NCI-H524 treated with DMSO at 0.1 percent for 48 hours (cell line): ENCODE data around the gene NELL2.

Experiments used
- DNase-seq: peaks from one replicate; lab custom pipeline; 2025; lab: John Stamatoyannopoulos, UW

The NELL2 gene

DNA sequence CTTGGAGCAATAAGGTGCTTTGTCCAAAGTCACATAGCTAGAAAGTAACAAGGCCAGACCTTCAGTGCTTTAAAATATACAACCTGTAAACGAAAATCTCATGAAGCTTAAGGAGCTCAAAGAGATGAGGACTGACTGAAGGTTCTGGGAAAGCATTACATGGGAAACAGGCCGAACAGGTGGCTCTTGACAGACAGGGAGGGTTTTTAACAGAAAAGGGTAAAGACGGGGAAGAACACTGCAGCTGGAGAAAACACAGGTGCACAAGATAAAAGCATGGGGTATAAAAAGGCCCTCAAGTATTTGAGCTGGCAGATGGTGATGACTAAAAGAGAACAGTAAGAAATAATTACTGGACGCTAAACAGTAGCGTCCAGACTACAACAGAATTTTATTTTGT lies 257.2 kb downstream of the NELL2 start:
- peak; percentile 85 for DNase-seq

DNA sequence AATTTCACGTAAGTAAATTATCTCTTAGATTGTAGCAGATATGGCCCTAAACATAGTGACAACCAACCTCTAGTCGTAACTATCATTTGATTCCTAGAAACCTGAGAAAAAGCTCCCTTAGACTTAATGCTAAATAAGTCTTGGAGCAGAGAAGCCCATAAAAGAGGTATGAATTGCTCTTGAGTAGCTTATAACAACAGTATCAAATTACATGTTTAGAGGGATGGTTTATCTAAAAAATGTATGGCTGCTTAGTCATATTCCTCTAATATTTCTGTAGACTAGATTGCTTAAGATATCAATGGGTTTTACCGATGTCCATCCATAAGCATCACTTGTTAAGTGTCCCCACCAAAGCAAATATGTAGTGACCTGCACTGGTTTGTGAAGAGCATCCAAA lies 259.7 kb downstream of the NELL2 start:
- no peak for DNase-seq

GRCh38 chr12:44611538-44611937 lies 264.6 kb downstream of the NELL2 start:
- DNase-seq, result no peak

GRCh38 chr12:44603701-44604100 lies 272.4 kb downstream of the NELL2 start:
- DNase-seq, result no peak

- no peak for DNase-seq
These were observed 283.5 kb downstream of the NELL2 start for GRCh38 chr12:44592626-44593025.

GRCh38 chr12:44589697-44590096 lies 286.4 kb downstream of the NELL2 start:
- DNase-seq, result peak; percentile 42

GRCh38 chr12:44588651-44589050 lies 287.5 kb downstream of the NELL2 start:
- no peak for DNase-seq

DNA sequence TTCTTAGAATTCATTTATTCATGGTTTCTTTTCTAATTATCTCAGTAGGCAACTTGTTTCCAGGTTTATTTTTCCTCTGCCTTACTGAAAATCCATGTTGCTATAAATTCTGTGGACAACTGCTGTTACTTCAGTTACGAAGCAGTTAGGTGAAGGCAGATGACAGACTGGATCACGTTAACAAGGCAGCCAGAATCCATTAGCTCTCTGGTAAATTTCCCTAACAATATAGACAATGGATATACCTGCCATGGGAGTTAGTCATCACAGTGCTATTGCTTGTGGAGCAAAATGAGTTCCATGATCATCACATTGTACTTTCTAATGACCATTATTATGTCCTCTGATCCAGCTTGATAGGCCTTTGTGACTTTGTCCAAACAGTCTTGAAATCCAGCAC lies 291.5 kb downstream of the NELL2 start:
- no peak for DNase-seq

DNA sequence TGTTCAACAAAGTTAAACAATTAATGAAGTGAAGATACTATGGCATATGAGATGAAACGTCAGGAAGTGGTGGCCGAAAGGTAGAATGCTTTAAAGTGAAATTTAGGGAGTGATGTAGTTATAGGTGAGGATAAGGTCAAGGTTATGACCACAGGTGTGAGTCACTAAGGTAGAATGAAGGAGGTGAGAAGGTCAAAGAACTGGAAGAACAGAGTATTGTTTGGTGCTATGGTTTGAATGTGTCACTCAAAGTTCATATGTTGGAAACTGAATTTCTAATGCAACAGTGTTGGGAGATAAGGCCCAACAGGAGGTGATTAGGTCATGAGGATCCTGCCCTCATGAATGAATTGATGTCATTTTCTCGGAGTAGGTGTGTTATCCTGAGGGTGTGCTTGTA lies 293.6 kb downstream of the NELL2 start:
- no peak for DNase-seq

- DNase-seq, result no peak
These were observed 294.4 kb downstream of the NELL2 start for GRCh38 chr12:44581642-44582242.

DNA sequence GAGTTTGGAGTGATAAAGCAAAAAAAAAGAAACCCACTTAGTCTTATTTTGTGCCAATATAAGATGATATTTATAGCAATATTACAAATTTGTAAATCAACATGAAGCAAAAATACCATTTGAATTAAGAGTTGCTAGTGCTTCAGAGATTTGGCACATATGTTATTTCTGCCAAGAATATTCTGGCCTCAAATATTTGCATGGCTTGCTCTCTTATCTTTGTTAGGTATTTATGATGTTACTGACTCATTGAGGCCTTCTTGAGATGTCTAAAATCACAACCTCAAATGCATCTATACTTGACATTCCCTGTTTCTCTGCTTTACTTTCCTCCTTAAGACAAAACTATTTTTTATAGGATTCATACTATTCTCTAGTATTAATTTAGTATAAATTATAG lies 301.5 kb downstream of the NELL2 start:
- no peak for DNase-seq

GRCh38 chr12:44573723-44574122 lies 302.4 kb downstream of the NELL2 start:
- no peak for DNase-seq

DNA sequence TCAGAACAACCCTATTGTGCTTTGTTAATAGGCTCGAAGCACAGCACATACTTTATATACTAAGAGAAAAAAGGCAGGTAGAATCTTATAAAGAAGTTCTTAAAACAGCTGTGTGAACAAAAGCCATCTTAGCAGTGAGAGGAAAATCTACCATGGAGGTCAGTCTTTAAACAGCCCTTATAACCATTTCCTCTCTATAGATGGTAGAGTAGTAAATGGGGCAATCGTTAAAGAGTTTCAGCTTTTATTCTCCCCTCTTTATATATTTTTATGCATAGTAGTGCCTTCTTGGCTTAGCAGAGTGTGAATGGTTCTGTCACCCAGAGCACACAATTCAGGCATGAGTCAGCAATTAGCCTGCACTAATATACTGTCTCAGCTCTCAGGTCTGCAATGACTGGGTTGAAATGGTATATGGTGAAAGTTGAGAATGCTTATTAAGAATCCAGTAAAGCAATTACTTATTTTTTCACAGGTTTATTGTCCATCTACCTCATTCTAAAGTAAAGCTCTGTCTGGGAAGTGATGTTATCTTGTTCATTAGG lies 305.0 kb downstream of the NELL2 start:
- DNase-seq, result no peak

GRCh38 chr12:44570036-44570583 lies 306.0 kb downstream of the NELL2 start:
- no peak for DNase-seq

DNA sequence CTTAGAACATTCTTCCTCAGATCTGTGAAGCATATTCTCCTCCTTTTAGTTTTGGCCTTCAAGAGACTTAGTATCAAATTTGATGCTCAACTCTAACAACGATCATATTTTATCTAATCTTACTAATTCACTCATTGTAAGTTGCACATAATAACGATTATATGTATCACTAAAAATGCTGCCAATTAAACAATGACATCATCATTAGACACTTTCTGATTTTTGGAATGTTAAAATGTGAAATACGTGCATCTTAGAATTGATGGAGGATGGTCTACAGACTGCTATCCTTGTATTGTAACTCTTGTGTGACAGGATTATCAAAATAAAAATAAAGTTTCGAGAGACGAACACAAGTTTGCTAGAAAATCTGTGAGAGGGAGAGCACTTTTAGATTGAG lies 311.0 kb downstream of the NELL2 start:
- no peak for DNase-seq

DNA sequence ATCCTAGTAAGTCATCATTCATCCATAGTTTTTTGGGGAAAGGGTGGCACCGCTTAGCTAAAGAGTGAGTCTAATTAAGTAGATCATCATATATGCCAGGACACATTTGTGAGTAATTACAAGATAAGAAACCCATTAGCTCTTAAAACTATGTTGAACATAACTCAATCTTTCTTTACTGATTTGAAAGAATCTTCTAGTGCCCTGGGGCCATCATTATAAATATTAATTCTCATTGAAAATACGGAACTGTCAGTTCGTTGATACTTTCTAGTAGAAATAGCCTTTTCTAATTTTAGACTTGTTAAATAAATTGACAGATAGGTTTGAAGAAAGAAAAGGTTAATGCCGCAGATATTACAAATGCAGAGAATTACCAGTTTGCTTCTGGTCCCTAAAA lies 312.6 kb downstream of the NELL2 start:
- no peak for DNase-seq

GRCh38 chr12:44558340-44559100 lies 317.6 kb downstream of the NELL2 start:
- DNase-seq, result no peak

DNA sequence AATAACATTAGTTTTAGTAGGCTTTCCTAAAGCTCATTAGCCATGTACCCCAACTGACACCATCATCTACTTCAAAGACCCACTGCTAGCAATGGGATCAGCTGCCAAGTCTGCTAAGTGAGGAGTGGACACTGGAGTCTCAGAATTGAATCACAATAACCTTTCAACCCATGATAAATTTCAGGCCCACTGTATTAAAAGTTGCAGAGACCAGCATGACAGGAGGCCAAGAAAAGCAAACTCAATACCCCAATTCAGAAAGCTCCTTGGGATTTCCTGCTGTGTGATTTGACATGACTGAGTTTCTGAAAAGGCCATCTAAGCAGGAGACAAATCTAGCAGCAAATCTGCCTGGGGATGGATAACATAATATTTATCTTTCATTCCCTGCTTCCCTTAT lies 320.7 kb downstream of the NELL2 start:
- no peak for DNase-seq

- DNase-seq, result no peak
These were observed 324.5 kb downstream of the NELL2 start for GRCh38 chr12:44551631-44552030.

DNA sequence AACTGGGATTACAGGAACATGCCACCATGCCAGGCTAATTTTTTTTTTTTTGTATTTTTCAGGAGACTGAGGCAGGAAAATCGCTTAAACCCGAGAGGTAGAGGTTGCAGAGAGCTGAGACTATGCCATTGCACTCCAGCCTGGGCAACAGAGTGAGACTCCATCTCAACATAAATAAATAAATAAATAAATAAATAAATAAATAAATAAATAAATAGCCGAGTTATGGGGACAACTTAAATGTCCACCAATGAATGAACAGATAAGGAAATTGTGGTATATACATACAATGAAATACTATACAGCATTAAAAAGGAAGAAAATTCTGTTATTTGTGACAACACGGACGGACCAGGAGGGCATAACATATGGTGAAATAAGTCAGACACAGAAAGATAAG lies 325.7 kb downstream of the NELL2 start:
- DNase-seq, result no peak

GRCh38 chr12:44546060-44546459 lies 330.1 kb downstream of the NELL2 start:
- no peak for DNase-seq

DNA sequence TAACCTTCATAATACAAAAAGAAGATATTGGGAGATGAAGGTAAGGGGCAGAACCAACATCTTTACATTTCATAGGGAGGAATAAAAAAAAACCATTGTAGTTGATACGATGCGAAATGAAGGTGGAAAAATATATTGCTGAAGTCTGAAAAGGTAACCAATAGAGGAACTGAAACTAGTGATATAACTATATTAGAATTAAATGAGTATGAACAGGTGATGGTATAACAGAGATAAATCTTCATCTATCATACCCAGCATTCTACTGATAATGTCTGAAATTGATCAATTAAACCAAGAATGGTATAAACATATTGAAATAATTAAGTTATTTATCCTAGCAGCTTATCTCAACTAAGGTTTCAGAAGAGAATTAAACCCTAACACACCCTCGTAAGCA lies 332.1 kb downstream of the NELL2 start:
- no peak for DNase-seq

DNA sequence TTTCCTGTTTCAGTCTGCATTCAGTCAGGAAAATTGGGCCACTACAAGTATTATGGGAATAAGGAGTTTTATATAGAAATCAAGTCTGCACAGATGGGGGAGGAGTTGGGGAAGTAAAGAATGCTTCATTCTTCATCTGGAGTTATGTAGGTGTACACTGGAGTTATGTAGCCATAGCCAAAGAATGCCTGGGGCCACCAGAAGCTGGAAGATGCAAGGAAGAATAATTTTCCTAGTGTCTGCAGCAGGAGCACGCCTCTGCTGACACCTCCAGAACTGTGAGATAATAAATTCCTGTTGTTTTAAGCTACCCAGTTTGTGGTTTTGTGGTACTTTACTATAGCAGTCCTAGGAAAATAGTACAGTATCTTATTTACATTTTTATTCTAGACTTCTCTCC lies 333.4 kb downstream of the NELL2 start:
- no peak for DNase-seq
